ENCODE measurements around the gene OFD1. TPM values are rescaled to one million over a fixed set of nuclear protein-coding genes. Genes with fewer than 3 reads are reported as not detected.

OFD1 gene
- total RNA-seq, 1 donor from 2014 or later: 38.3 TPM

DNA sequence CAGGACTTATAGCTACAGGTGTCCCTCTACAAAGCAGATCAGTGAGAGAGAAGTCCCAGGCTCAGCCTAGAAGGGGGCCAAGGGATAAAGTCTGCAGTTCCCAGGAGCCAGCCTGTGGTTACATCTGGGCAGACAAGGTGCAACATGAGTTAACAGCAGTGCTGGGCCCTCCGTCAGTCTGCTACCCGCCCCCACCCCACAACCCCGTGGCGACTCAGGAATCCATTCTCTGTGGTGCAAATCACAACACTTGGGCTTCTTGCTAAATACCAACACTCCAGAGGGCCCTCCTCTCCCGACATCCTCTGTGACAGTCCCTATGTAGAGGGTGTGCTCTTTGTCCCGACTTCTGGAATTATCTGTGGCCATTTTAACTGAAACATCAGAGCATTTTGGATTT, 68.6 kb downstream of the OFD1 start:
- H3K36me3 ChIP-seq: no peaks in the 10 kb centered on the region
- intact Hi-C loops (cut with DNase I): no loop called here

DNA sequence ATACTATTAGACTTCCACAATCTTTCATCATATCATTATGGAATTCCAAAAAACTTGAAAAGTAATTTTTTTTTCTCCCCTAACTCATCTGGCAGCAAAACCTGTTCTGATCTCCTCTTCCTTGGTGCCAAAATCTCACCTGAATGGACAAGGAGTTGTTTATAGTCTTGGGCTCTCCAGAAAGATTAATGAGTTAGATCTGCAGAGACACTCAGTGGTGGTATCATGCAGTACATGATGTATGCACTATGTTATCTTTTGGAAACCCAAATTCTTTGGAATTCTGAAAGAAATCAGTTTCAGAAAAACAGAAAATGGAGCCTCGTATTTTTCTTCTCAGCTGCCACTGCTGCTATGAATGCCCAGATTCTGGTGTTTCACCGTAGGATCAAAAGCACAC, 70.7 kb downstream of the OFD1 start:
- ATAC-seq (no peak), DNase-seq (no peak)
- no peaks in the 10 kb centered on the region for H3K36me3 ChIP-seq
- no peaks in the 10 kb centered on the region for H3K4me1 ChIP-seq
- intact Hi-C loops (cut with DNase I): no loop called here
- no peaks in the 10 kb centered on the region for H3K9me3 ChIP-seq
- H3K27ac ChIP-seq: no peak overlapping the region
- H3K4me3 ChIP-seq: no peak overlapping the region
- no peaks in the 10 kb centered on the region for H3K27me3 ChIP-seq (ENCODE audit: low read depth)
- TF ChIP-seq, protein P1, sequence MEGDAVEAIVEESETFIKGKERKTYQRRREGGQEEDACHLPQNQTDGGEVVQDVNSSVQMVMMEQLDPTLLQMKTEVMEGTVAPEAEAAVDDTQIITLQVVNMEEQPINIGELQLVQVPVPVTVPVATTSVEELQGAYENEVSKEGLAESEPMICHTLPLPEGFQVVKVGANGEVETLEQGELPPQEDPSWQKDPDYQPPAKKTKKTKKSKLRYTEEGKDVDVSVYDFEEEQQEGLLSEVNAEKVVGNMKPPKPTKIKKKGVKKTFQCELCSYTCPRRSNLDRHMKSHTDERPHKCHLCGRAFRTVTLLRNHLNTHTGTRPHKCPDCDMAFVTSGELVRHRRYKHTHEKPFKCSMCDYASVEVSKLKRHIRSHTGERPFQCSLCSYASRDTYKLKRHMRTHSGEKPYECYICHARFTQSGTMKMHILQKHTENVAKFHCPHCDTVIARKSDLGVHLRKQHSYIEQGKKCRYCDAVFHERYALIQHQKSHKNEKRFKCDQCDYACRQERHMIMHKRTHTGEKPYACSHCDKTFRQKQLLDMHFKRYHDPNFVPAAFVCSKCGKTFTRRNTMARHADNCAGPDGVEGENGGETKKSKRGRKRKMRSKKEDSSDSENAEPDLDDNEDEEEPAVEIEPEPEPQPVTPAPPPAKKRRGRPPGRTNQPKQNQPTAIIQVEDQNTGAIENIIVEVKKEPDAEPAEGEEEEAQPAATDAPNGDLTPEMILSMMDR (IDR thresholded peaks at IDR 0.05): no peak

More for the DNA sequence above, 68.6 kb downstream of the OFD1 start:
- TF ChIP-seq, protein P1 (IDR thresholded peaks at IDR 0.05): no peak
- H3K9me3 ChIP-seq: no peaks in the 10 kb centered on the region
- no peak overlapping the region for H3K4me3 ChIP-seq
- H3K27ac ChIP-seq: no peak overlapping the region
- H3K27me3 ChIP-seq (ENCODE audit: low read depth): no peaks in the 10 kb centered on the region
- ATAC-seq: no peak
- H3K4me1 ChIP-seq: no peaks in the 10 kb centered on the region
- DNase-seq: no peak

DNA sequence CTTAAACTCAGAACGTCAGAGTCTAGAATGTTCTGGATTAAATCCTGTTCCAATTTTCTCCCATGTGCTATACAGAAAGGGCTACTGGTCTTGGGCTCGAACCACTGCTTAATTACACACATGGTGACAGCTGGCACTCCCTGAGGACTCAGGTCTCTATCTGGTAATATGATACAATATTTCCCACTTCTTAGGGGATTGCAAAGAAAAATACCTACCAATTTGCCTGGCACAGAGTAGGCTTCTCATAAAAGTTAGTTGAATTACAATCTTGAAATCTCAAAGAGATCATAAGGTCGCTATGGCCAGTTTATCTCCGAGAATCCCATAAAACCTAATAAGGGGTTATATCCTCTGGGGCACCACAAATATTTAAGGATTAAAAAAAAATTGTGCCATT, 73.7 kb downstream of the OFD1 start:
- H3K4me3 ChIP-seq: no peak overlapping the region
- no peaks in the 10 kb centered on the region for H3K27me3 ChIP-seq (ENCODE audit: low read depth)
- no peaks in the 10 kb centered on the region for H3K4me1 ChIP-seq
- TF ChIP-seq, protein P1 (IDR thresholded peaks at IDR 0.05): no peak
- DNase-seq (no peak), ATAC-seq (no peak)
- no peak overlapping the region for H3K27ac ChIP-seq
- no peaks in the 10 kb centered on the region for H3K36me3 ChIP-seq
- intact Hi-C loops (cut with DNase I): no loop called here
- no peaks in the 10 kb centered on the region for H3K9me3 ChIP-seq

DNA sequence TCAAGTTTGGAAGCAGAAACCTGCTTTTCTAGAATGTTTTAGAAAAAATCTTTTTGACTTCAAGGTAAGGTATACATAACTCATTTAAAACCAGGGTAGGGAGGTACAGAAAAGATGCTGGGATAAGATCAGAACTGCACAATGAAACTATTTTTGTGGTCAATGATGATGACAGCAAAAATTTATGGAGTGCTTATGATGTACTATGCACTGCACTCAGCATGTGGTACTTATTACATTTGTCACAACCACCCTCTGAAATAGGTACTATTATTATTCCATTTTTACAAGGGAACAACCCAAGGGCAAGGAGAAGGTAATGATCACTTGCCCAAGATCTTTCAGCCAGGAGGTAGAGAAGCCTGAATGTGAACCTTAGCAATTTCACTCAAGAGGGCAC, 74.3 kb downstream of the OFD1 start:
- Histone ChIP-seq H3K4me3 (no peak overlapping the region), H3K27me3 (ENCODE audit: low read depth) (no peaks in the 10 kb centered on the region), H3K36me3 (no peaks in the 10 kb centered on the region), H3K27ac (no peak overlapping the region), H3K4me1 (no peaks in the 10 kb centered on the region), H3K9me3 (no peaks in the 10 kb centered on the region)
- ATAC-seq: no peak
- intact Hi-C loops (cut with DNase I): no loop called here
- DNase-seq: no peak
- TF ChIP-seq, protein P1 (IDR thresholded peaks at IDR 0.05): no peak

DNA sequence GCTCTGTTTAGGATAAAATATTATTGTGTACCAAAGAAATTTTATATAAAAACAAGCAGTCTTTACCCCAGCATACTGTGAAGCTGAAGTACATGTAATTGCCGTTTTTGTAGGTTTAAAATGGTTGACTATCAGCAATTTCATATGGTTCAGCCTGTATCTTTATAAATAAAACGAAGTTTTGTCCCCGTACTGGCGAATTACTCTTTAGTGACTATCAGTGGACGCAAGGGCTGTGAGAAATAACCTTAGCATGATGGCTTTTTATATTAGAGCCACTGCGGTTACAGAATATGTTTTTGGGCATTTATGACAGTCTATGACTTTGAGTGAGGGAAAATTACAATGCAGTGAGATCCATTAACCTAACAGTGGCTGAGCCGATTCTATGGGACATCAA, 81.1 kb downstream of the OFD1 start:
- Histone ChIP-seq H3K27ac (no peak overlapping the region), H3K4me1 (no peaks in the 10 kb centered on the region), H3K36me3 (no peaks in the 10 kb centered on the region), H3K4me3 (no peak overlapping the region), H3K9me3 (no peaks in the 10 kb centered on the region), H3K27me3 (ENCODE audit: low read depth) (no peaks in the 10 kb centered on the region)
- DNase-seq (no peak), ATAC-seq (no peak)
- TF ChIP-seq, protein P1 (IDR thresholded peaks at IDR 0.05): no peak
- intact Hi-C loops (cut with DNase I): no loop called here

DNA sequence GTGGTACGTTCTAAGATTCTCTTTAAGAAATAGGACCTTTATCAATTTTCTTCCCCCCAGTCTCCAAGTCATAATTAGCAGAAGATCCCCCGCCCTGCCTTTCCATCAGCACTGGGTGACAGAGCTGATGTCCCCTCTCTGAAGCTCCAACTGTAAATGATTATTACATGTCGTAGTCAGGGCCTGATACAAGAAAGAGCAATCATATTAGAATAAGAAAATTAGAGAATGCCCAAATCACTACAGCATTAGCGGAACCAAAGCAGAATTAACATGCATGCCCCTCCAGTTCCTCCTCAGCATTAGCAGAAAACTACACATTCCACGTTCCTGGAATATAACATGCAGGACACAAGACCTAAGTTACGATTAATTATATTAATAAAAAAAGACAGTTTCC, 81.6 kb downstream of the OFD1 start:
- no peak for ATAC-seq
- Histone ChIP-seq H3K9me3 (no peaks in the 10 kb centered on the region), H3K27me3 (ENCODE audit: low read depth) (no peaks in the 10 kb centered on the region), H3K4me1 (no peaks in the 10 kb centered on the region), H3K36me3 (no peaks in the 10 kb centered on the region), H3K4me3 (no peak overlapping the region), H3K27ac (no peak overlapping the region)
- no peak for DNase-seq
- intact Hi-C loops (cut with DNase I): no loop called here
- TF ChIP-seq, protein P1 (IDR thresholded peaks at IDR 0.05): no peak

Measured in lower lobe of right lung (tissue), 2 donors.